Activated CD4-positive, alpha-beta T cell treated with anti-CD3 and anti-CD28 coated beads for 4 hours (primary cell): ENCODE results near the gene FAM210A.
"Not testable (repeated sequence)": the region's sequence is repeated elsewhere in the genome, so short reads cannot be mapped to it uniquely, and the experiment has no call there.

Experiments used
- DNase-seq, 2 donors: peaks; one replicate each; pipeline ENCODE4 v3.0.0-alpha.2; 2020

Gene FAM210A

GRCh38 chr18:13700153-13700552 is 26.2 kb downstream of the FAM210A start:
- DNase-seq = no peak

GRCh38 chr18:13696961-13697360 is 29.4 kb downstream of the FAM210A start:
- no peak for DNase-seq

GRCh38 chr18:13695337-13695736 is 31.0 kb downstream of the FAM210A start:
- DNase-seq = not testable (repeated sequence)

- DNase-seq = not testable (repeated sequence)
These were observed 36.3 kb downstream of the FAM210A start for GRCh38 chr18:13690060-13690459.

GRCh38 chr18:13688191-13689136 is 37.9 kb downstream of the FAM210A start:
- DNase-seq = no peak

GRCh38 chr18:13684546-13684945 is 41.8 kb downstream of the FAM210A start:
- DNase-seq = no peak

- no peak for DNase-seq
These were observed 44.7 kb downstream of the FAM210A start for GRCh38 chr18:13681701-13682100.

- DNase-seq = no peak
These were observed 45.7 kb downstream of the FAM210A start for GRCh38 chr18:13680612-13681011.

GRCh38 chr18:13677350-13677749 is 49.0 kb downstream of the FAM210A start:
- DNase-seq = not testable (repeated sequence)

- no peak for DNase-seq
These were observed 49.9 kb downstream of the FAM210A start for GRCh38 chr18:13676471-13676870.

- DNase-seq = no peak
These were observed 53.7 kb downstream of the FAM210A start for GRCh38 chr18:13672657-13673056.

GRCh38 chr18:13661779-13662256 is 64.5 kb downstream of the FAM210A start:
- DNase-seq = no peak

- no peak for DNase-seq
These were observed 65.1 kb downstream of the FAM210A start for GRCh38 chr18:13661051-13661778.

GRCh38 chr18:13660510-13660909 is 65.8 kb downstream of the FAM210A start:
- no peak for DNase-seq

- DNase-seq = no peak
These were observed 67.7 kb downstream of the FAM210A start for GRCh38 chr18:13658436-13659204.

- no peak for DNase-seq
These were observed 68.4 kb downstream of the FAM210A start for GRCh38 chr18:13657974-13658373.

GRCh38 chr18:13653746-13654433 is 72.5 kb downstream of the FAM210A start:
- no peak for DNase-seq

- no peak for DNase-seq
These were observed 76.7 kb downstream of the FAM210A start for GRCh38 chr18:13649397-13650390.

- DNase-seq = no peak
These were observed 78.6 kb downstream of the FAM210A start for GRCh38 chr18:13647761-13648160.

- no peak for DNase-seq
These were observed 79.7 kb downstream of the FAM210A start for GRCh38 chr18:13646633-13647032.

- no peak for DNase-seq
These were observed 81.3 kb downstream of the FAM210A start for GRCh38 chr18:13645093-13645492.
